GM19397 (cell line): ENCODE results near the gene TNPO1.
"Not testable (repeated sequence)": the region's sequence is repeated elsewhere in the genome, so short reads cannot be mapped to it uniquely, and the experiment has no call there.

Source experiments
- ATAC-seq: cut with Tn5 transposase; IDR thresholded peaks from one replicate; pipeline ENCODE4 v1.9.1; 2021; ENCODE audit warnings: mild to moderate bottlenecking, moderate library complexity; ENCODE audit not compliant: unreplicated experiment

Gene TNPO1

DNA sequence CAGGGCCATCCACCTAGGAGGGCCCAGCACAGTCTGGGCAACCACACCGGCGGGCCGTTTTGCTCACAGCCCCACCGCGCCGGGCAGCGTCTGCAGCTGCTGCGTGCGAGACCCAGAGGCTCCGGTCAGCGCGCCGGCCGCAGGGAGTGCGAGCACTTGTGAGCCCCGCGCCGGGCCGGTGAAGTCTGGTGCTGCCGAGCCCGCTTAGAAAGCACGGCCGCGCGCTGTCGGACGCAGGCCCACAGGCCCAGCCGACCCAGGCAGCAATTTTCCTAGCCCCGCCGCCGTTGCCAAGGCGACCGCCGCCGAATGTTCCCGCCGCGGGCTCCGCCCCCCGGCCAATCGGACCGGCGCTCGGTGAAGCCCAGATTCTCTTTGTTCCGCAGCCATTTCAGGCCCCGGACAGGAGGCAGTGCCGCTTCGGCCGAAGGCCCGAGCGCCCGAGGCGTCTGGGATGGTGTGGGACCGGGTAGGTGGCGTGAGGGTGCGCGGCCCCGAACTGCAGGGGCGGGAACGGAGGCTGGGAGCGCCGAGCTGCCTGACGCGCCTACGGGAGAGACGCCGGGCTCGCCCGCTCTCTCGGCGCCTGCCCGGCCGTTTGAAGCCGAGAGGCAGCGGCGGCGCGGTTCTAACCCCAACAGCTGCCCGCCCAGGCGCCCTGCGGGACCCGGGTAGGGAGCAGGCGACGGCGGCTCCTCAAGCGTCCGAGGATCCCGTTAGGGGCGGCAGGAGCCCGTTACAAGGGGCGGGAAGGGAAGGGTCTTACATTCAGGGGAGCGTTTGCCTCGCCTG, at the start of gene TNPO1:
Gene TNPO1 (plus strand): TSS at position 378 of the 792 bp plus-strand sequence. CDS start 77 bp downstream, at position 455.
- peak; percentile 87 for ATAC-seq

DNA sequence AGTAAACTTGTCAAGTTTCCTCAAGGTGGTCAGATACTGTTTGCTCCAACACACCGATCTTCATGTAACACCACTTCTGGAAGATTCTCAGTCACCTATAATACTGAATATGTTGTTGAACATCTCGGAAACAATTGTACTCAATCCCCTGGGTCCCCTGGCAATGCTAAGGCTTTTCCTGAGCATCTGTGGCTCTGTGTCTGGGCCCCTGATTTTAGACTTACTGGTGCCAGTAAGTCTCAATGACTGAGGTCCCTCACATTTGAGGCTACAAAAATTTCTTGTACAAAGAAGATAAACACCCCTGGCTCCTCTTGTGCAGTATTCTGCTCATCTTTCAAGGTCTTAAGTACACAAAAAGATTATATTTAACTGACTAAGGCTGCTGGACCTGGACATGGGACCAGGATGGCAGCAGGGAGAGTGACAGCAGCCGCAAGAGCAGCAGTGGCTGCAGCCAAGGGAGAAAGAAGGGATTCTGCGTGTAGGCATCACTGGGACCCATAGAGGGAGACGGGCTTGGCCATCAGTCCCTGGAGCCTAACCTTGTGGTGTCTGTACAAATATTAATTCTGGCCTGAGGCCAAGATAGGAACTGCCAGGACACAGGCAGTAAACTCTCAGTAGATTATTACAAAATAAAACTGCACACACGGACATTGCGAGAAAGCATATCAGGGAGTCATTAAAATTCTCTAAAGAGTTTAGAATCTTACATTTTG, 49.0 kb upstream of the TNPO1 start:
- ATAC-seq: no peak

DNA sequence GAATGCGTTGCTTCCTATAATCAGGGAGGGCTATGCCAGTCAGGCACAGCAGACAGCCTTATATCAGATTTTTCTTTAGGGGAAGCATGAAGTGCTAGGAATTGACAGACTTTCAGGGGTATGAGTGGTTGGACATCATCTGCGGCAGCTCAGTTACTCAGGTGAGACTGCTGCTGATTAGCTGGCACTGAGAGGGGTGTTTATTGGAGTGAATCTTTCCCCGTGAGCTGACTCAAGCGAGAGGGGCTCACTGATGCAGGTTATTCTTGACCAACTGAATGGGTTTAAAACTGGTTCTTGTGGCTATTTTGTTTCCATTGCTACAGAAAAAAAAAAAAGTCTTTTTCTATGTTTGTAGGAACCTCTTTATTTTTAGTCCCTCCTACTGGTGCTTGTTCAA, 46.2 kb upstream of the TNPO1 start:
- ATAC-seq: no peak

DNA sequence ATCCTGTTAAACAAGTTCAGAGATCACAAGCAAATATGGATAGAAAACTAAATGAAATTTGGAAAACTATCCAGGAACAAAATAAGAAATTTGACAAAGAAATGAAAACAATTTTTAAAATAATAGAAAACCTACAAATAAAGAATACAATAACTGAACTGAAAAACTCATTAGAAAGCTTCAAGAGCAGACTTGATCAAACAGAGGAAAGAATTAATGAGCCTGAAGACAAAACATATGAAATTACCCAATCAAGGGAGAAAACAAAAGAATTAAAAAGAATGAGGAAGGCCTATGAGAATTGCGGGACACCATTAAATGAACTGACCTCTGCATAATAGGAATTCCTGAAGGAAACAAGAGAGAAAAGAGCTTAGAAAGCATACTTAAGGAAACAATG, 39.8 kb upstream of the TNPO1 start:
- no peak for ATAC-seq

DNA sequence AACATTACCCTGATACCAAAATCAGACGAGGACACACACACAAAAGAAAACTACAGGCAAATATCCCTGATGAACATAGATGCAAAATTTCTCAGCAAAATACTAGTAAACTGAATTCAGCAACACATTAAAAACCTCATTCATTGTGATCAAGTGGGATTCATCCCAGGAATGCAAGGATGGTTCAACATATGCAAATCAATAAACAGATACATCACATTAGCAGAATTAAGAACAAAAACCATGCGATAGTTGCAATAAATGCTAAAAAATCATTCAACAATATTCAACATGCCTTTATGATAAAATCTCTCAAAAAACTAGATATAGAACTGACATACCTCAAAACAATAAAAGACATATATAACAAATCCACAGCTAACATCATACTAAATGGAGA, 36.9 kb upstream of the TNPO1 start:
- ATAC-seq: no peak

DNA sequence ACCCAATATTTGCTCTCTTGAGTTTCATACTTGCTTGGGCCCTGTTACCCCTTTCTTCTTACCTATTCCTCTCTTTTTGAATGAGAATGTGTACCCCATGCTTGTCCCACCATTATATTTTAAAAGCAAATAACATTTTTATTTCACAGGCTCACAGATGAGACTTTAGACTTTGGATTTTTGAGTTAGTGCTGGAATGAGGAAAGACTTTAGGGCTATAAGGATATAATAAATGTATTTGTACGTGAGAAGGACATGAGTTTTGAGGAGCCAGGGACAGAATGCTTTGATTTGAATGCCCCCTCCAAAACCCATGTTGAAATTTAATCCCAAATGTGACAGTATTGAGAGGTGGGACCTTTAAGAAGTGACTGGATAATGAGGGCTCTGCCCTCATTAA, 33.1 kb upstream of the TNPO1 start:
- ATAC-seq: no peak

DNA sequence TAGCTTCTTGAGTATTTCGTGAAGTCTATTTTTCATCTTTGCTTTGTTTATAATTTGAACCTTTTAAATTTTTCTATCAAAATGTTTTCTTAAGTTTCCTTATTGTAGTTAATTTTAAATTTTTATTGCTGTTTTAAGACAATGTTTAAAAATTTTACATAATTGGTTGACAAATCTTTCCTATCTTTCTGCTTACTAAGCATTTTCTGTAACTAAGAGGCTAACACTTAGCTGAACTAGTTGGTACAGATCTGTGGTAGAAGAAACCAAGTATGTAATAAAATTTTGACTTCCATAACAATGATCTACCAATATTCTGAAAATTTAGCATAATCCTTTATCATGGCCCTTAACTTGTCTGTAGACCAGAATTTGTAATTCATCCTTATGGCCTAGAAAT, 32.3 kb upstream of the TNPO1 start:
- ATAC-seq: no peak

DNA sequence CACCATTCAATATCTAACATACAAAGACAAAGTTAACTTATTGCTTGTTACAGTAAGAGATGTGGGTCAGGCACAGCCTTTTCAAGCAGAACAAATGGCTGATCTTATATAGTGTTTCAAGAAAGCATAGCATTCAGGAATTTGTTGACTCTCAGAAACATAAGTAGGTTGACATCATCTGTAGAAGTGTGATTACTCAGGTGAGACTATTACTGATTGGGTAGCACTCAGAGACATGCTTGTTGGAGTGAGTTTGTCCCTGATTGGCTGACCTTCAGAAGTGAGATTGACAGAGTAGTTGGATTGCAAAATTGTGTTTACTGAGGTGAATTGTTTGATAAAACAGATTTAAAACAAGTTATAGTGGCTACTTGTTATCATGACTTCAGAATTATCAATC, 30.7 kb upstream of the TNPO1 start:
- ATAC-seq: no peak

DNA sequence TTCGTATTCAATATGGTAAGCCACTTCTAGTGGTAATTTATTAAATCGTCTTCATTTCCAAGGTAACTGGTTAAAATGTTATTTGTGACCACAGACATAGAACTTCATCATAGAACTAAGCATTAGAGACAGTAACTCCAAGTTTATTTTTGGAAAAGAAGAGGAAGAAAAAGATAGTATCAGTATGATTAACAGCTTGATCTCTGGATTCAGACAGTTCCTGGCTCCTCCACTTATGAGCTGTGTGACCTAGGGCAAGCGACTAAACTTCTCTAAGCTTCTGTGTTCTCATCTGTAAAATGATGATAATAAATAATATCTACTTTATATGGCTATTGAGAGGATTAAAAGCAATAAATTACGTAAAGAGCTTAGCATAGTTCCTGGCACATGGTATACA, 29.8 kb upstream of the TNPO1 start:
- no peak for ATAC-seq

DNA sequence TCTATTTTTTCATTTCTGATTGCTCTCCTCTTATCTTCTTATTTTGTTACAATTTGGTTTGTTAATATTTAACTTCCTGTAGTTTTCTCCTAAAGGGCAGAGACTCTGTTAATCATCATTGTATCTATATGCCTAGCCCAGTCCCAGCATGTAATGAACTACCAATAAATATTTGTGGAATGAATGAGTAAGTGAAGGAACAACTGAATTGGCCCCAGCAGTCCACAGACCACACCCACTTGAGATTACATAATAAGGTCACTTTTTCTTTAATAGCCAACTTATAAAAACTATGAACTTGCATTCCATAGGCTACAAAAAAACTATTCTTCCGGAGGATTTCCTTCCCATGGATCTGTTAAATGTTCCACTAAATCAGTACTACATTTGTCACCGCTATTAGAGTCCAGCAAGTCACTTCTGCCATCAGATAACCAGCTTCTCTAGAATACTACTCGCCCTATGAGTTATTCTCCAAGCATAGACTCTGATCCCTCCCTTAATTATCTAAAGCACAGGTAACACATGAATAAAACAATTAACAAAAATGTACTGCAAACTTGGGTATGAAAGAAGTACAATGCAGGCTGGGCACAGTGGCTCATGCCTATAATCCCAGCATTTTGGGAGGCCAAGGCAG, 27.5 kb upstream of the TNPO1 start:
- no peak for ATAC-seq

DNA sequence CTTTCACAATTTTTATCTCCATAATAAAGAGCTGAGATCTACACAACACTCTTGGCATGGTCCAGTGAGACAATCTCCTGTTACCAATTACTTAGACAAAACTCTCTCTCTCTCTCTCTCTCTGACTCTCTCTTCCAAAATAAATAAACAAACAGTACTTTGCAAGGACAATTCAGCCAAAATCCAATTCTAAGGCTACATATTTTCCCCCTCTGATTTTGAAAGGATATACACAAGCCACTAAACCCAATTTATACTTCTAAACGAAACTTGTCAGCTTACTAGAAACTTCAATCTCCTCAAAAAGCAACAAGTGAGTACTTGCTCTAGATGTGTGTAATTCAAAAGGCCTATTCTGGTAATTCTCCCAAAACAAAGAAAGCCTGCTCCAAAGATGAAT, 26.3 kb upstream of the TNPO1 start:
- no peak for ATAC-seq

DNA sequence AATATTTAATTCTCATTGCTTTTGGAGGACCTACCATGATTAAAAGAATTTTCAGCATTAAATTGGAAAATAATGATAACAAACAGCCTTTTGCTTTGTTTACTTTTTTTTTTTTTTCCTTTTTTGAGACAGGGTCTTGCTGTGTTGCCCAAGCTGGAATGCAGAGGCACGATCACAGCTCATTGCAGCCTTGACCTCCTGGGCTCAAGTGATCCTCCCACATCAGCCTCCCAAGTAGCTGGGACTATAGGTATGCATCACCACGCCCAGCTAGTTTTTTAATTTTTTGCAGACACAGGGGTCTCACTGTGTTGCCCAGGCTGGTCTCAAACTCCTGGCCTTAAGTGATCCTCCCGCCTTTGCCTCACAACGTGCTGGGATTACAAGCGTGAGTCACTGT, 23.8 kb upstream of the TNPO1 start:
- ATAC-seq: not testable (repeated sequence)

DNA sequence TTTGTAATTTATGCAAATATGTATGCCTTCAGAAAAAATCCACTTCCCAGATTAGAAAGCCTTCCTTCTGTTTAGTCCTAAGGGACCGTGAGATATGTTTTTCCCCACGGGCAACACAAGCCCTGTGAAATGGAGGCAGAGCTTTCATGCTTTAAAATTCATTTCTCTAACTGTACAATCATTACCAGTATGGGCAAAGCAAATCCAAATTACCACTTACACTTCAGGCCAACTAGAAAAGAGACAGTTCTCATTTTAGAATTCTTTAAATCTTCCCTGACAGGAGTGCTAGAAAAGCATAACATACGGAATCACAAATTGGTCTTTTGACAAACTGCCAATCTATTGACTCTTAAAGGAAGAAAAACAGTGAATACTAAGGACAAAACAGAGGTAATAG, 20.5 kb upstream of the TNPO1 start:
- no peak for ATAC-seq

DNA sequence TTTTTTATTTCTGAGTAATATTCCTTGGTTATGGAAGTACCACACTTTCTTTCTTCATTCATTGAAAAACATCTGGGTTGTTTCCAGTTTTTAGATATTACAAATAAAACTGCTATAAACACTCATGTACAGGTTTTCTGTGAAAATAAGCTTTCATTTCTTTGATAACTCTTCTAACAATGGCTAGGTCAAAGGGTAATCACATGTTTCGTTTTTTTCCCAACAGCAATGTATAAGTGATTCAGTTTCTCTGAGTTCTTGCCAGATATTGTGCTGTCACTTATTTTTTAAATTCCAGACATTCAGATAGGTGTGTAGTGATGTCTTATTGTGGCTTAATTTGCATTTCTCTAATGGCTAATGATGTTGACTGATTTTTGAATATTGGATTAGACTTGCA, 16.7 kb upstream of the TNPO1 start:
- no peak for ATAC-seq

DNA sequence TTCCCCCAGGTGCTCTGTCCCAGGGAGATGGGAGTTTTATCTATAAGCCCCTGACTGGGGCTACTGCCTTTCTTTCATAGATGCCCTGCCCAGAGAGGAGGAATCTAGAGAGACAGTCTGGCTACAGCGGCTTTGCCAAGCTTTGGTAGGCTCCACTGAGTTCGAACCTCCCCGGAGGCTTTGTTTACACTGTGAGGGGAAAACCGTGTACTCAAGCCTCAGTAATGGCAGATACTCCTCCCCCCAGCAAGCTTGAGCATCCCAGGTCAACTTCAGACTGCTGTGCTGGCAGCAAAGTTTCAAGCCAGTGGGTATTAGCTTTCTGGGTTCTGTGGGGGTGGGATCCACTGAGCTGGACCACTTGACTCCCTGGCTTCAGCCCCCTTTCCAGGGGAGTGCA, 7.8 kb upstream of the TNPO1 start:
- ATAC-seq: not testable (repeated sequence)

DNA sequence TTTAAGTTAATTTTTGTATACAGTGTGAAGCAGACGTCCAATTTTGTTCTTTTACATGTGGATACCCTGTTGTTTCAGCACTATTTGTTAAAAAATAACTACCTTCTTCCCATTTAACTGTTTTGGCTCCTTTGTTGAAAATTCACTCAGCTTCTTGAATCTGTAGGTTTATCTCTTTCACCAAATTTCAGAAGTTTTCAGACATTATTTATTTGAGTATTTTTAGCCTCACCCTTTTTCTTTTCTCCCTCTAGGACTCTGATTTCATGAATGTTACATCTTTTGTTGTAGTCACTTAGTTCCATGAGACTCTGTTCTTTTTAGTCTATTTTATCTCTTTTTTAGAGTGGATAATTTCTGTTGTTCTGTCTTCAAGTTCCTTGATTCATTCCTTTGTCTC, 4.6 kb upstream of the TNPO1 start:
- no peak for ATAC-seq

DNA sequence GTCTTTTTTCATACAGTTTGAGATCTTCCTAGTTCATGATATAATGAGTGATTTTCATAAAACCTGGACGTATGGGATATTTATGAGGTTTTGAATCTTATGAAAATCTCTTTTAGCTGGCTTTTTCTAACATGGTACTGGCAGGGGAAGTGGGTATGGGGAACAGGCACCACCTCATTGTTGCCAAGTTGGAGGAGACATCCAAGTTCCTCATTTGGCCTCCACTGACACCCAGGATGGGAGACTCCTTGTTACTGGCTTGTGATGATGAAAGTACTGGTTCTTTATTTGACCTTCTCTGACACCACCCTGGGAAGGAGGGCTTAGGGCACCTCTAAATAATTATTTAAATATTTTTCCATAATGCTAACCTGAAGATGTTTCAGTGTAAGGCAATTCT, 4.0 kb upstream of the TNPO1 start:
- no peak for ATAC-seq

DNA sequence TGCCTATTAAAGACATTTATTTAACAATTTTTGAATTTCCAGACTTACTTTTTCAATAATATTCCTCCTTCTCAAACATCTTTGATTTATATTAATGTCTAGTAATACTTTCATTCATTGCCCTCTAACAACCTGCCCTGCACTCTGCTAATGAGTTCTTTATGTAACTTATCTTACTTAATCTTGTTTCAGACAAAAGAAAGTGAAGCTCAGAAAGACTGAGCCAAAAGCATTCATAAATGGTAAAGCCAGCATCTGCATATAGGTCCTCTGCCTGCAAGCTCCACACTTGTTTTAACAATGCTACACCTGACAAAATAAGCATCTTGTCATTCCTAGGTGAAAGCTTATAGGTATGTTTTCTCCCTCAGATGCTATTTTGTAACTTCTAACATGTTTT, 2.4 kb upstream of the TNPO1 start:
- no peak for ATAC-seq

DNA sequence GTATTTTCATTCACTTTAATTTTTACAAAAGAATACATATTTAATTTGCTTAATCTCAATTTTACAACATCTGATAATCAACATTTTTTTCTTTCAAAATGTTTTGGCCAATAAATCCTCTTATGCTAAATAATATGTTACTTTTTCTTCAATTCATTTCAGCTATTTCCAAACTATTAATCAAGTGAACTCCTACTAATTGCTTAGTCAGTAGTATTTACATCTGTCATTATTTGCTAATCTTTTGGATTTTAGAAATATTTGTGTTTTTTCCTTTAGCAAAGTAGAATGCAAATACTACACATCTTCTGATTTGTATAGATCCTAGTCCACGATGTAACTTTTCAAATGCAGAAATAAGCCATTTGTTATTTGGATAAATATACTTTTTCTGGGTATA, 1.6 kb upstream of the TNPO1 start:
- no peak for ATAC-seq

DNA sequence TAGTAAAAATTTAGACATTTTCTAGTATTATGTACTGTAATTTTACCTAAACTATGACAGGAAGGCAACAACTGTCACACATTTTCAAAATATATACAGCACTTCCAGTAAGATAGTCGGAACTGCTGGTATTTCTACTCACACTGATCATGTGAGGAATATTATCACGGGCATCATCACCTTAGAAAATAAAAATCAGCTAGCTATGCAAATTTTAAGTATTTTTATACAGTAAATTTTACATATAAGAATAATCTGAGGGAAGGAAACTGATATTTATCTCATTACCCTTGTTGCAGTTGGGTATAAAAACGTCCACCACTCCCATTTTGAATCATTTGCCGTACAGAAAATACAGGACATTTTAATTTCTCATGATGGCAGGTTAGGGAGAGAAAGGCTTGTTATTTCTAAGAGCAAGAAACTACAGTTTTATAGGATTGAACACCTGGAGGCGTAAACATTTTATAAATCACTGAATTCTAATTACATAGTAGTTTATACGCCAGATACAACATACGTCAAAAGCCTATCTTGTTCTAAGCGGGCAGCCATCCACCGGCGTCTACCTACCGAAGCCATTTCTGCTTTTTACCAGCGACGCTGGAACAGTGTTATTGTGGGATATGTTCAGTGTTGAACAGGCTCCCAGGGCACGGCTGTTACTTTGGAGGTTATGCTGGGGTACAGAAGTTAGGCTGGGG, 729 bp upstream of the TNPO1 start:
- no peak for ATAC-seq

DNA sequence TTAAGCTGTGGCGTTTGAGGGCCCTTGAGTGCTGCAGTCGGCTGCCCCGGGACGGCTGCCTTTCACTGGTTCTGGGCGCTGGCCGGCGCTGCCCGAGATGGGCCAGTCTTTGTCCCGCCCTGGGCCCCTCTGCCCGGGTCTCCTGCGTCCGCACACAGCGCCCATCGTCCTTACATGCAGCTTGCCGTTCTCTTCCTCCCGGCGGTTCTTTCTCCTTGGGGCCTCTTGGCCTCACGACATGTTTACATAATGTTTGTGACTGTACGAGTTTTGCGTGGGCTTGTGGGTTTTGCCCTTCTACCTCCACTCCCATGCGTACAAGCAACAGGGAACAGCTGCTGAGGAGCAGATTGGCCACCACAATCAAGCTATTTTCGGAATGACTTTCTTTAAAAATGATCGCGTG, 618 bp downstream of the TNPO1 start:
- ATAC-seq: peak; percentile 31
